SW480 (cell line): ENCODE data around the gene IHH.
A peak's percentile ranks its signal among the peaks of the same experiment; 100 is the strongest.

Experiments used
- DNase-seq: peaks from one replicate; pipeline ENCODE4 v3.0.0-alpha.2; 2016; ENCODE audit warnings: low spot score

Gene IHH

DNA sequence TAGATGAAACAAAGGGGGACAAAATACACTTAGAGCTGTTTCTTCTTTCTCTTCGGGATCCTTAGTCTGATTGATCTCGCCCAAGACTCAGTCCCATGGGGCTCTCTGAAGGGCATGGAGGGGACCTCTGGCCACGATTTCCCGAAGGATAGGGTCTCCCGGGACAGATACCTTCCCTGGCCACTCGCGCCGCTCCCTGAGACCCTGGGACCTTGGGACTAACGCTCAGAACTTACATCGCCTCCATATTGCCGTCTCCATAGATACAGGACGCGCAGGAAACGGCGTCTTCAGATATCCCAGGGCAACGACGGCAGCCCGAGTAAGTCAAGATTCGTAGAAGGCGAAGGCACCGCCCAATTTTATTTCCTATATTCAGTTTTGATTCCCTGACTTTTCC, 19.5 kb downstream of the IHH start, which contains the start of gene CFAP65:
Gene CFAP65, minus strand, starts transcription at position 265 of the 400 bp plus-strand sequence. CDS start 2,468 bp downstream, outside the sequence.
- no peak for DNase-seq

- DNase-seq: no peak
Observed at GRCh38 chr2:219038600-219038999, 22.1 kb downstream of the IHH start.

GRCh38 chr2:219037783-219038499, 22.8 kb downstream of the IHH start:
- DNase-seq: no peak

DNA sequence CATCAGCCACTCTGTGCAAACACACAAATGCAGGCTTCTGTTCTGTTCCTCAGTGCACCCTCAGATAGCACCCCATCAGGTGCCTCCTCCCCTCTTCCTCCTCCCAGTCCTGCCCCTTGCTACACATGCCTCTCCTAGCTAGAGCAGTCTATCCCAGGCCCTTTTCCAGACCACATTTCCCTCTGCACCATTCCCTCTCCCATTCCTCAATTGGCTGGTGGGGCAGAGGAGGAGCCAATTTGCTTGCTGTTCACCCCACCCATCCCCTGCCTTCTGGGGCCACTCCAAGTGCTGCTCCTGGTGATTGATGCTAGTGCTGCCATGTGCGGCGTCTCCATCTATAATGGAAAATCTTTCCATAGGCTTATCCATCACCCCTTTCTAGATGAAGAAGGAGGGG, 24.8 kb downstream of the IHH start:
- DNase-seq: no peak

DNA sequence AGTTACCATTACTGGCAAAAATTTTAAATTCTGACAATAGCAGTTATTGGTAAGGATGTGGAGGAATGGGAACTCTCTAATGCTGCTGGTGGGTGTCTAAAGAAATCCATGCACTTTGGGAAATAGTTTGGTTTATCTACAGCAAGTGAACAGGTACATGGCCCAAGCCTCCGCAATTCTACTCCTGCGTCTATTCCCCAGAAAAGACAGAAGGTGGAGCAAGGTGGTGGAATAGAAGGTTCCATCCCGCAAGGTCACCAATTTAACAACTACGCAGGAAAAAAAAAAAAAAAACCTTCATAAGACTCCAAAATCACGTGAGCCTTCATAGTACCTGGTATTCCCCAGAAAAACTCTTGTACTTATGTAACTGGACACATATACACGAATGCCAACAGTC, 25.9 kb downstream of the IHH start:
- DNase-seq: no peak

DNA sequence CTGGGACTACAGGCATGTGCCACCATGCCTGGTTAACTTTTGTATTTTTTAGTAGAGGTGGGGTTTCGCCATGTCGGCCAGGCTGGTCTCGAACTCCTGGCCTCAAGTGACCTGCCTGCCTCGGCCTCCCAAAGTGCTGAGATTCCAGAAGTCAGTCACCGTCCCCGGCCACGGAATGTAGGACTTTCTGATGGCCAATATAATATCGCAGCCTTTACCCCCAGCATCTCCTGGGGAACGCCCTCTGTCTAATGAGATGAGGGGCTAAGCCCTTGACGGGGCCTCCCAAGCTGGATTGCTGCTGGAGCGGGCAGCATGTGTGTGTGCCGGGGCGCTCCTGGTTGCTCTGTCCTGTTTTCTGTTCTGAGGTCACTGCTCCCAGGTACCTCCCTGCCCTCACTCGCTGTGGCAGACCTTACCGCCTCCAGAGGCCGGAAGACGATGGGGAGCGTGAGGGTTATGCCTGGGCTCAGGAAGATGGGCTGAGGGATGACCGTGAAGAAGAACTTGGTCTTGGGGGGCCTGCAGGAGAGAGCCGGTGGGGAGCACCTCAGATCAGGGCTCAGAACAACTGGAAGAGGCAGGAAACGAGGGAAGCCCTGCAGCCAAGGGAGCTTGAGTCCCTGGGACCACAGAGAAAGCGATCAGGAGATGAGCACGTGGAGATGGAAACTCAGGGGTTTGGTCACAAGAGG, 28.5 kb downstream of the IHH start:
- DNase-seq: no peak

- no peak for DNase-seq
Observed at GRCh38 chr2:219031005-219031738, 29.5 kb downstream of the IHH start.

DNA sequence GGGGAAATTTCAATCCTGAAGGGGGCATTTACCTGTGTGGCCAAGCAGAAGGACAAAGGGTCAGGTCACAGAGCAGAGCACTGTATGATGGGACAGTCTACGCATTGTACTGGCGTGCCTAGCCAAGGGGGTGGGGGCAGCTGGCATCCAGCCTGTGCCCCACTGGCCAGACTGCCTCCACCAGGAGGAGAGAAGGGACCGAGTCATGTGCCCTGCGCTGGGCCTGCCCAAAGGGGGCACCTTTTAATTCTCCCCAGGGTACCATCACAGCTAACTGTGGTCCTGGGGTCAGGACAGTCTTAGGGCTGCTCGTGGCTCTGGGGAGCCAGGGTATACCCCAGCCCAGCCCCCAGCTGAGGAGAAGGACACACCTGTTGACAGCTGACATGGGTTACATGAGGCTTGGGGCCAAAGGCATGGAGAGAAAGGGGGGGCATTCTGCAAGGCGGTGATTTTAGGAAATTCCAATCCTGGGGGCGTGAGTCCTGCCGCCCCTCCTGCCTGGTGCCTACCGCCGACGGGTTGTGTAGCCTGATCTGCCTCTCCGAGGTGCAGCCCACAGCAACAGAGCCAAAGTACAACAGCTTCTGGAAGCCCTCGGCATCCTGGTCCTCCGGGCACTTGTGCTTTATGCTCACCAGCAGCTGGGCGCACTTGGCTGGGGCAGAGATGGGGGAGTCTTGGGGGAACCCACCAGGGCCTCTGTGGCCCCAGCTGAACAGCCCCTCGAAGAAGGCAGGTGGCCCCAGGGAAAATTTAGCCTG, 30.4 kb downstream of the IHH start:
- DNase-seq: no peak

DNA sequence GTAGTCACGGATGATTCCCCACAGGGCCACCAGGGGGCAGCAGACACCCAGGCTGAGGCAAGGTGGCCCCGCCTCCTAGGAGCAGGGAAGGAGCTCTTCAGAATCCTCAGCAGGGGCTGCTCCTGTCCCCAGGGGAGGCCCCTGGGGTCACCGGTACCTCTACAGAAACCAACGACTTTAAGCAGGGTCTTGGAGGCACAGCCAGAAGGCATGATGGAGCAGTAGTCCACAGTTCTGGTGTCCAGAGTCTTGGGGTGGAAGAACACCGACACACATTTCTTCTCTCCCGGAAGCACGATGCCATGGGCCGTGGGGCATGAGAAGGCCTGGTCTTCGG, 30.9 kb downstream of the IHH start:
- peak; percentile 67 for DNase-seq

DNA sequence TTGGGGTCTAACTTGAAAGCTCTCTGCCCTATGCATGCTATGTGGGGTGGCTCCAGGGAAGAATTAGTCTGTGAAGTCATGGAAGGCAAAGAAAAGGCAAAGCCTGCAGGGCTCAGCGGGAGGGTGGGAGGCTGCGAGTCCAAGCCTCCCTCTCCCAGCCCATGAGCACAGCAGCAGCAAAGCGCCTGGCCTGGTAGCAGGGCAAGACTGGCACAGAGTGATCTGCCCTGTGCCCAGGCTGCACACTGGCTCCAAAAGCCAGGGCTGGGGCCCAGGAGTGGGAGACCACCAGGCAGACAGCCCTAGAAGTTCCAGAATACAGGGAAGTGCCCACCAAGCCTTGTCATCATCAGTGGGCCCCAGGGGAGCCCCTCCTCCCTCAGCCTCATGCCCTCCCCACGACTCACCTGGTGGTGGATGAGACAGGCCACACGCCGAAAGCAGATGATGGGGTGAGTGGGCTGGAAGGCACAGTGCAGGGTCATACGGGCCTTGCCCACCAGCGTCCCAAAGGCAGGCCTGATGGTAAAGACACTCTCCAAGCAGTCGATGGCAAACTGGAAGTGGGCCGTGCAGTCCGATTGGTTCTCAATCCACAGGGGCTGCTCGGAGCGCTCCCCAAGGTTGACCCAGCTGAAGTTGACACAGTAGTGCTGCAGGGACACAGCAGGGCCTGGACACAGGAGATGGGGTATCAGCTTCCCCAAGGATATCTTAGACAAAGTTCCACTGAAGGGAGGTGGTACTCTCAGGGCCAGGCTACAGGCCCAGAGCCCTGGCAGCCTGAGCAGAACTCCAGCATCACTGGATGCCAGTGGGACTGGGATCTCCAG, 31.5 kb downstream of the IHH start:
- no peak for DNase-seq

- DNase-seq: no peak
Observed at GRCh38 chr2:219028141-219028540, 32.6 kb downstream of the IHH start.

GRCh38 chr2:219027511-219028055, 33.1 kb downstream of the IHH start:
- DNase-seq: no peak

DNA sequence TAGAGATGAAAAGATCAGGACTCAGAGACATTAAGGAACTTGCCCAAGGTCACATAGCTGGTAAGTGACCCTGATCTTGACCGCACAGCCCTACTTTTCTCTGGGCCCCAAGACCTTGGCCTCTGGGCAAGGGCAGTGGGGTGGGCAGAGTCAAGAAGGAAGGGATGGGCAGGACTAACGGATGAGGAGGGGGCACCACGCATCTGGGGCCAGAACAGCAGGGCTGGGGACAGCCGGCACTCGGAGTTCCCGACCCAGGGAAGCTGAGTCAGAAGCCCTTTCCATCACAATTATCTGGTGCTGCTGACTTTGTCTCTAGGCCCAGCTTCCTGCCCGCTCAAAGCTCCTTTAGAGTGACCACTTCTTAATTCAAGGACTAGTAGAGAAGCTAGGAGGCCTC, 33.8 kb downstream of the IHH start:
- no peak for DNase-seq

- no peak for DNase-seq
Observed at GRCh38 chr2:219025637-219026585, 34.8 kb downstream of the IHH start.

DNA sequence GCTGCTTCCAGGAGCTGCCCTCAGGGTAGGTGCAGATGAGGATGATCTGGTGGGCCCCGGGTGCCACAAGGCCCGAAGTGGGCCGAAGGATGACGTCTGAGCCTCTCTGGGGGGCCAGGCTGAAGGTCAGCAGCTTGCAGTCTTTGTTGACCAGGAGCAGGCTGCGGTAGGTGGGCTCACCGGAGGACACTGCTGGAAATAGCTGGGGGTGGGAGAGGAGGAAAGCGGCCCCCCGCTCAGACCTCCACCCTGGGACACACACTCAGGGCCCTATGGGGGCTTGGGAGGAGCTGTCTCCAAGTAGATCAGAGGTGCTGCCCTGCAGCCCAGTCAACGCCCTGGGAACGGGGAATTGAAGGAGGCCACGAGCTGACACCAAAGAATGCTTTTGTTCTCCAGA, 36.7 kb downstream of the IHH start:
- no peak for DNase-seq

DNA sequence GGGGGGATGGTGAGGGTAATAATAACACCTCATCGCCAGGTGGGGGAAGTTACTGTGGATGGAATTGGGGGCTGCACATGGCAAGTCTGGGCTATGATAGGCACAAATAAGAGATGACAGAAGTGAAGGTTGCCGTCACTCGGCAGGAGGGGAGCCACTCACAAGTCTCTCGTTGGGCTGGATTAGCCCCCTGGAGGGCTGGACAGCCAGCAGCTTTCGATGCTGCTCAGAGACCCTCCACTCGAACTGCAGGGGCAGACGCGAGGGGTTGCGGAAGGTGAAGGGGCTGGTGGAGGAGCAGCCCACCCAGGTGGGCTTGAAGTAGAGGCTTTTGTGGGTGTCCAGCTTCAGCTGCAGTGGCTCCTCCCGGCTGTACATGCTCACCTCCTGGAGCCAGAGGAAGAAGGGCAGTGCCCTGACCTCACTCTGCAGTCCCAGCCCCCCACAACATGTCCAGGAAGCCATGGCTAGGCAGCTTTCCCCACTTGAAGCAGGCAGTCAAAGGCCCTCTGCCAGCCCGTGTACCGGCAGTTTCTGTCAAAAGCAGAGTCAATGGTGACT, 37.6 kb downstream of the IHH start:
- no peak for DNase-seq

GRCh38 chr2:219022616-219023015, 38.1 kb downstream of the IHH start:
- DNase-seq: no peak

DNA sequence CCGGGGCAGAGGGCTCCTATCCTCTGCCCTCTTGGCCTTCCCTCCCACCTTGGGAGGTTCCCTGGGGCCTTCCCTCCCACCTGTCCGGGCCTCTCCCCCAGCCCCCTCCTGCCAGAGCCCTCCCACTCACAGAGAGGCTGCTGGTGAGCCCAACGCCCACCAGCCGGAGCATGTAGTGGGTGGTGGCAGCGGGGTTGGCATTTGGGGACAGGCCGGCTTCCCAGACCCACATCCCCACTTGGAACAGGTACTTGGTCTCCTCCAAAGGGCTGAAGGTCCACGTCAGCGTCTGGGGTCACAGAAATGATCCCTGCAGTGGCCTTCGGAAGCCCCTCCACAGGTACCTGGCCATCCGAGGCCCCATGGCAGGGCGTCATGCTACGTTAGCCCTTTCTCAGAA, 38.7 kb downstream of the IHH start:
- DNase-seq: no peak

- no peak for DNase-seq
Observed at GRCh38 chr2:219021591-219021990, 39.1 kb downstream of the IHH start.
